HUES64 (cell line): ENCODE results near the gene MRPS21.
"Not testable (repeated sequence)": the region's sequence is repeated elsewhere in the genome, so short reads cannot be mapped to it uniquely, and the experiment has no call there.

Experiments used
- H3K27ac ChIP-seq: 2 replicates; pipeline ENCODE4 v1.7.0; 2013; ENCODE audit warnings: low read depth, low read length, inconsistent platforms
- H3K27me3 ChIP-seq: 2 replicates; pipeline ENCODE4 v1.6.1; 2013; ENCODE audit warnings: mild to moderate bottlenecking, low read length; ENCODE audit not compliant: insufficient read depth
- H3K36me3 ChIP-seq: 2 replicates; pipeline ENCODE4 v1.6.1; 2013; ENCODE audit warnings: mild to moderate bottlenecking, low read length; ENCODE audit not compliant: insufficient read depth
- H3K4me1 ChIP-seq: 2 replicates; pipeline ENCODE4 v1.6.1; 2013; ENCODE audit warnings: mild to moderate bottlenecking, low read length, moderate library complexity; ENCODE audit not compliant: insufficient read depth
- H3K4me3 ChIP-seq: 2 replicates; pipeline ENCODE4 v1.5.1; 2013; ENCODE audit warnings: mild to moderate bottlenecking, low read length, moderate library complexity
- H3K9ac ChIP-seq: 2 replicates; pipeline ENCODE4 v1.6.1; 2013; ENCODE audit warnings: mild to moderate bottlenecking, low read depth, low read length
- H3K9me3 ChIP-seq: 2 replicates; pipeline ENCODE4 v1.6.1; 2013; ENCODE audit warnings: low read depth, low read length; ENCODE audit not compliant: insufficient read depth
- WGBS: fragments of 150-250, 120-280 bp; methylation state at CpG from one replicate; pipeline ENCODE4 v1.1.7; 2013; ENCODE audit warnings: missing lambda C conversion rate; 5-methylcytosine and 5-hydroxymethylcytosine counted together

The MRPS21 gene

GRCh38 chr1:150314691-150315090 is 21.0 kb downstream of the MRPS21 start:
- not testable (repeated sequence) for H3K4me3 ChIP-seq, H3K27ac ChIP-seq, H3K9me3 ChIP-seq, H3K9ac ChIP-seq, H3K27me3 ChIP-seq, H3K4me1 ChIP-seq, H3K36me3 ChIP-seq
- WGBS, result 93% methylated on average over 4 of the region's 4 CpGs

- peak overlapping the region; percentile 89; the same call in 1 of the 2 replicates for H3K4me3 ChIP-seq
- no peak overlapping the region for H3K27ac ChIP-seq
- H3K9me3 ChIP-seq, result no peaks in the 10 kb centered on the region
- no peaks in the 10 kb centered on the region for H3K27me3 ChIP-seq
- peaks cover 6% of the 10 kb centered on the region; the same call in 1 of the 2 replicates for H3K4me1 ChIP-seq
- no peak overlapping the region for H3K9ac ChIP-seq
- WGBS, result 97% methylated on average over 8 of the region's 8 CpGs
- peaks cover 17% of the 10 kb centered on the region for H3K36me3 ChIP-seq
Observed at GRCh38 chr1:150320667-150320978, 27.0 kb downstream of the MRPS21 start.

- peaks cover 6% of the 10 kb centered on the region; the same call in 1 of the 2 replicates for H3K4me1 ChIP-seq
- no peaks in the 10 kb centered on the region for H3K27me3 ChIP-seq
- peaks cover 29% of the 10 kb centered on the region for H3K36me3 ChIP-seq
- peak overlapping the region; percentile 89 for H3K4me3 ChIP-seq
- peak overlapping the region; percentile 87 for H3K9ac ChIP-seq
- H3K9me3 ChIP-seq, result no peaks in the 10 kb centered on the region
- WGBS, result 2% methylated on average over 5 of the region's 9 CpGs
- H3K27ac ChIP-seq, result peak overlapping the region; percentile 73
Observed at GRCh38 chr1:150321826-150322166, 28.1 kb downstream of the MRPS21 start.

GRCh38 chr1:150322310-150322709 is 28.6 kb downstream of the MRPS21 start:
- 95% methylated on average over 3 of the region's 3 CpGs for WGBS
- peak overlapping the region; percentile 89 for H3K4me3 ChIP-seq
- peaks cover 6% of the 10 kb centered on the region; the same call in 1 of the 2 replicates for H3K4me1 ChIP-seq
- H3K9me3 ChIP-seq, result no peaks in the 10 kb centered on the region
- H3K36me3 ChIP-seq, result peaks cover 34% of the 10 kb centered on the region
- H3K9ac ChIP-seq, result peak overlapping the region; percentile 87
- no peak overlapping the region for H3K27ac ChIP-seq
- no peaks in the 10 kb centered on the region for H3K27me3 ChIP-seq

- Histone ChIP-seq H3K4me3 (no peak overlapping the region), H3K27ac (no peak overlapping the region), H3K4me1 (no peaks in the 10 kb centered on the region), H3K9ac (no peak overlapping the region), H3K27me3 (no peaks in the 10 kb centered on the region), H3K9me3 (no peaks in the 10 kb centered on the region), H3K36me3 (peaks cover 94% of the 10 kb centered on the region)
- WGBS, result 95% methylated on average over 7 of the region's 7 CpGs
Observed at GRCh38 chr1:150332651-150333290, 39.1 kb downstream of the MRPS21 start.

- Histone ChIP-seq H3K4me3 (no peak overlapping the region), H3K9ac (no peak overlapping the region), H3K27ac (no peak overlapping the region), H3K36me3 (peaks cover 88% of the 10 kb centered on the region), H3K9me3 (no peaks in the 10 kb centered on the region), H3K4me1 (no peaks in the 10 kb centered on the region), H3K27me3 (no peaks in the 10 kb centered on the region)
- WGBS, result 93% methylated on average over 3 of the region's 4 CpGs
Observed at GRCh38 chr1:150346316-150346715, 52.7 kb downstream of the MRPS21 start.

- Histone ChIP-seq H3K27me3 (no peaks in the 10 kb centered on the region), H3K36me3 (peaks cover 70% of the 10 kb centered on the region), H3K9ac (no peak overlapping the region), H3K9me3 (no peaks in the 10 kb centered on the region), H3K4me3 (no peak overlapping the region), H3K4me1 (no peaks in the 10 kb centered on the region), H3K27ac (no peak overlapping the region)
- 96% methylated on average over 4 of the region's 4 CpGs for WGBS
Observed at GRCh38 chr1:150352866-150353265, 59.2 kb downstream of the MRPS21 start.
